Measurements from ENCODE around the gene A2M. TPM values are rescaled to one million over a fixed set of nuclear protein-coding genes. Genes with fewer than 3 reads are reported as not detected.

A2M gene
- total and polyA plus RNA-seq, 7 experiments from 2014 or later, result 0.08 to 4.9 (median 1.5) TPM; not detected in 3

GRCh38 chr12:9075138-9075535 lies 40.6 kb downstream of the A2M start:
- CTCF ChIA-PET, result no interaction called here
- no peak for DNase-seq

DNA sequence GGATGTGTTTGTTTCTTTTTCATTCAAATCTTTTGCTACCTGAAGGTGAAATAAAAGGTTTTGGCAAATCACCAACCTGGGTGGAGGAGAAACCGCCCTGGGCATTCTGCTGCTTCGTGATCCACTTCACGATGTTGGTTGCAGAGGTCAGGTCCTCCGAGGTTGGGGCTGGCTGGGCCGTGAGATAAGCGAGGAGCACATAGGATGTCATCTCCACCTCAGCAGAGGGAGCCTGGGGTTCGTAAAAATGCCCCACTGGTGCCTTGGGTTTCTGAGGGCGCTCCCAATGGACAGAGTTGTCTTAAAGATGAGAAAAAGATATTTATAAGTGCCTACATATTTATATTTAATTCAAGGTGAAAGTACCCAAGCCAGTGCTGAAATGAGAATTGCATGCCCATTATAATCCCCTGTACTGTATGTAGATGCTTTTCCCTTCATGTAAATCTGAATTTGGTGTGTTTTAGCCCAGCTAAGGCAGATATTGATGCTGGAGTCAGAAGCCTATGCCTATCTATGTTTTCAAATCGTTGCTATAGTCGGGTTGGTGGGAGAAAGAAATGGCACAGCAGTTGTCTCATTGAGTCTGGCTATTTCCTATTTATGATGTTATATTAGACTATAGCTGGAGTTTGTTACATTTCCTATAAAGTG lies 41.1 kb downstream of the A2M start:
- Histone ChIP-seq H3K9me3 (ENCODE audit: control insufficient read depth in 2 of 3, low read length in 3 of 3) (no peaks in the 10 kb centered on the region), H3K4me3 (ENCODE audit: low read length) (no peak overlapping the region), H3K27me3 (ENCODE audit: control insufficient read depth in 2 of 2, insufficient read depth in 2 of 2, low read length in 2 of 2) (no peaks in the 10 kb centered on the region), H3K36me3 (ENCODE audit: control insufficient read depth in 2 of 3, insufficient read depth in 3 of 3, low read length in 3 of 3) (peaks cover 0 to 5% (median 0%) of the 10 kb centered on the region in 3 experiments), H3K27ac (ENCODE audit: low read depth, low read length) (no peak overlapping the region), H3K4me1 (ENCODE audit: control insufficient read depth in 2 of 2, insufficient read depth in 2 of 2, low read length in 2 of 2) (no peaks in the 10 kb centered on the region)
- ChIA-PET POLR2A (no interaction called here), CTCF (no interaction called here)
- H3K27ac Mint-ChIP-seq, result no peak overlapping the region
- H3K9me3 Mint-ChIP-seq, result peaks cover 0 to 1% (median 0%) of the 10 kb centered on the region in 11 donors
- peaks cover 0 to 15% (median 4%) of the 10 kb centered on the region in 5 donors for H3K36me3 Mint-ChIP-seq
- no peaks in the 10 kb centered on the region for H3K4me1 Mint-ChIP-seq
- no peak for DNase-seq
- H3K4me3 Mint-ChIP-seq, result no peak overlapping the region
- peaks cover 0 to 10% (median 0%) of the 10 kb centered on the region in 5 donors for H3K27me3 Mint-ChIP-seq
- ATAC-seq, result no peak
- intact Hi-C loops (cut with micrococcal nuclease), result no loop called here

More at GRCh38 chr12:9075138-9075535, 40.6 kb downstream of the A2M start:
- no peak overlapping the region for H3K27ac Mint-ChIP-seq
- no peak overlapping the region for H3K4me3 Mint-ChIP-seq
- POLR2A ChIA-PET, result no interaction called here
- H3K4me1 Mint-ChIP-seq, result no peaks in the 10 kb centered on the region
- Histone ChIP-seq H3K4me3 (ENCODE audit: low read length) (no peak overlapping the region), H3K9me3 (ENCODE audit: control insufficient read depth in 2 of 3, low read length in 3 of 3) (no peaks in the 10 kb centered on the region), H3K27me3 (ENCODE audit: control insufficient read depth in 2 of 2, insufficient read depth in 2 of 2, low read length in 2 of 2) (no peaks in the 10 kb centered on the region), H3K4me1 (ENCODE audit: control insufficient read depth in 2 of 2, insufficient read depth in 2 of 2, low read length in 2 of 2) (no peaks in the 10 kb centered on the region), H3K27ac (ENCODE audit: low read depth, low read length) (no peak overlapping the region), H3K36me3 (ENCODE audit: control insufficient read depth in 2 of 3, insufficient read depth in 3 of 3, low read length in 3 of 3) (peaks cover 0 to 3% (median 0%) of the 10 kb centered on the region in 3 experiments)
- peaks cover 0 to 14% (median 4%) of the 10 kb centered on the region in 5 donors for H3K36me3 Mint-ChIP-seq
- peaks cover 0 to 10% (median 0%) of the 10 kb centered on the region in 5 donors for H3K27me3 Mint-ChIP-seq
- H3K9me3 Mint-ChIP-seq, result peaks cover 0 to 1% (median 0%) of the 10 kb centered on the region in 11 donors
- ATAC-seq, result no peak
- intact Hi-C loops (cut with micrococcal nuclease), result no loop called here

- Histone ChIP-seq H3K36me3 (ENCODE audit: control insufficient read depth in 2 of 3, insufficient read depth in 3 of 3, low read length in 3 of 3) (peaks cover 0 to 5% (median 0%) of the 10 kb centered on the region in 3 experiments), H3K4me3 (ENCODE audit: low read length) (no peak overlapping the region), H3K27me3 (ENCODE audit: control insufficient read depth in 2 of 2, insufficient read depth in 2 of 2, low read length in 2 of 2) (no peaks in the 10 kb centered on the region), H3K4me1 (ENCODE audit: control insufficient read depth in 2 of 2, insufficient read depth in 2 of 2, low read length in 2 of 2) (no peaks in the 10 kb centered on the region), H3K27ac (ENCODE audit: low read depth, low read length) (no peak overlapping the region), H3K9me3 (ENCODE audit: control insufficient read depth in 2 of 3, low read length in 3 of 3) (no peaks in the 10 kb centered on the region)
- DNase-seq, result no peak
- peaks cover 0 to 9% (median 0%) of the 10 kb centered on the region in 5 donors for H3K27me3 Mint-ChIP-seq
- no peak overlapping the region for H3K4me3 Mint-ChIP-seq
- H3K27ac Mint-ChIP-seq, result no peak overlapping the region
- intact Hi-C loops (cut with micrococcal nuclease), result no loop called here
- peaks cover 0 to 15% (median 4%) of the 10 kb centered on the region in 5 donors for H3K36me3 Mint-ChIP-seq
- no peaks in the 10 kb centered on the region for H3K4me1 Mint-ChIP-seq
- ATAC-seq, result no peak
- POLR2A ChIA-PET, result no interaction called here
- H3K9me3 Mint-ChIP-seq, result peaks cover 0 to under 1% (median 0%) of the 10 kb centered on the region in 11 donors
- CTCF ChIA-PET, result interaction anchor here (0.7 kb wide), 1 partner anchor 499 kb away, joined by 3 read pairs; no protein-coding TSS in a partner anchor
Observed at GRCh38 chr12:9073076-9073475, 42.6 kb downstream of the A2M start.

GRCh38 chr12:9072481-9073038 lies 43.2 kb downstream of the A2M start:
- Histone ChIP-seq H3K36me3 (ENCODE audit: control insufficient read depth in 2 of 3, insufficient read depth in 3 of 3, low read length in 3 of 3) (peaks cover 0 to 5% (median 0%) of the 10 kb centered on the region in 3 experiments), H3K27ac (ENCODE audit: low read depth, low read length) (no peak overlapping the region), H3K9me3 (ENCODE audit: control insufficient read depth in 2 of 3, low read length in 3 of 3) (no peaks in the 10 kb centered on the region), H3K27me3 (ENCODE audit: control insufficient read depth in 2 of 2, insufficient read depth in 2 of 2, low read length in 2 of 2) (no peaks in the 10 kb centered on the region), H3K4me3 (ENCODE audit: low read length) (no peak overlapping the region), H3K4me1 (ENCODE audit: control insufficient read depth in 2 of 2, insufficient read depth in 2 of 2, low read length in 2 of 2) (no peaks in the 10 kb centered on the region)
- no peaks in the 10 kb centered on the region for H3K9me3 Mint-ChIP-seq
- DNase-seq, result no peak
- no peaks in the 10 kb centered on the region for H3K4me1 Mint-ChIP-seq
- H3K4me3 Mint-ChIP-seq, result no peak overlapping the region
- ChIA-PET CTCF (interaction anchor here (0.7 kb wide), 1 partner anchor 499 kb away, joined by 3 read pairs; no protein-coding TSS in a partner anchor), POLR2A (no interaction called here)
- H3K36me3 Mint-ChIP-seq, result peaks cover 0 to 13% (median 3%) of the 10 kb centered on the region in 5 donors
- intact Hi-C loops (cut with micrococcal nuclease), result no loop called here
- no peak for ATAC-seq
- H3K27ac Mint-ChIP-seq, result no peak overlapping the region
- peaks cover 0 to 13% (median 0%) of the 10 kb centered on the region in 5 donors for H3K27me3 Mint-ChIP-seq

GRCh38 chr12:9071969-9072368 lies 43.8 kb downstream of the A2M start:
- H3K27me3 ChIP-seq (ENCODE audit: control insufficient read depth in 2 of 2, insufficient read depth in 2 of 2, low read length in 2 of 2), result no peaks in the 10 kb centered on the region
- intact Hi-C loops (cut with micrococcal nuclease), result no loop called here
- ChIA-PET POLR2A (no interaction called here), CTCF (no interaction called here)
- H3K4me1 ChIP-seq (ENCODE audit: control insufficient read depth in 2 of 2, insufficient read depth in 2 of 2, low read length in 2 of 2), result no peaks in the 10 kb centered on the region
- peaks cover 0 to 5% (median 0%) of the 10 kb centered on the region in 3 experiments for H3K36me3 ChIP-seq (ENCODE audit: control insufficient read depth in 2 of 3, insufficient read depth in 3 of 3, low read length in 3 of 3)
- Mint-ChIP-seq H3K27ac (no peak overlapping the region), H3K4me1 (no peaks in the 10 kb centered on the region), H3K4me3 (no peak overlapping the region), H3K27me3 (peaks cover 0 to 16% (median 0%) of the 10 kb centered on the region in 5 donors), H3K9me3 (no peaks in the 10 kb centered on the region), H3K36me3 (peaks cover 0 to 7% (median 0%) of the 10 kb centered on the region in 5 donors)
- no peak overlapping the region for H3K4me3 ChIP-seq (ENCODE audit: low read length)
- no peaks in the 10 kb centered on the region for H3K9me3 ChIP-seq (ENCODE audit: control insufficient read depth in 2 of 3, low read length in 3 of 3)
- no peak for DNase-seq
- no peak overlapping the region for H3K27ac ChIP-seq (ENCODE audit: low read depth, low read length)
- no peak for ATAC-seq

GRCh38 chr12:9071518-9071917 lies 44.2 kb downstream of the A2M start:
- H3K27me3 ChIP-seq (ENCODE audit: control insufficient read depth in 2 of 2, insufficient read depth in 2 of 2, low read length in 2 of 2), result no peaks in the 10 kb centered on the region
- intact Hi-C loops (cut with micrococcal nuclease), result no loop called here
- no peak overlapping the region for H3K4me3 Mint-ChIP-seq
- H3K9me3 Mint-ChIP-seq, result no peaks in the 10 kb centered on the region
- peaks cover 0 to 2% (median 0%) of the 10 kb centered on the region in 7 donors for H3K4me1 Mint-ChIP-seq
- no peak overlapping the region for H3K4me3 ChIP-seq (ENCODE audit: low read length)
- ATAC-seq (no peak), DNase-seq (no peak)
- ChIA-PET POLR2A (no interaction called here), CTCF (no interaction called here)
- peak overlapping the region in 1 of 9 donors; percentile 31 for H3K27ac Mint-ChIP-seq
- peaks cover 0 to 5% (median 0%) of the 10 kb centered on the region in 3 experiments for H3K36me3 ChIP-seq (ENCODE audit: control insufficient read depth in 2 of 3, insufficient read depth in 3 of 3, low read length in 3 of 3)
- H3K9me3 ChIP-seq (ENCODE audit: control insufficient read depth in 2 of 3, low read length in 3 of 3), result no peaks in the 10 kb centered on the region
- peaks cover 0 to 4% (median 0%) of the 10 kb centered on the region in 5 donors for H3K36me3 Mint-ChIP-seq
- no peaks in the 10 kb centered on the region for H3K4me1 ChIP-seq (ENCODE audit: control insufficient read depth in 2 of 2, insufficient read depth in 2 of 2, low read length in 2 of 2)
- H3K27me3 Mint-ChIP-seq, result peaks cover 0 to 16% (median 0%) of the 10 kb centered on the region in 5 donors
- no peak overlapping the region for H3K27ac ChIP-seq (ENCODE audit: low read depth, low read length)
